OCI-LY1 (cell line): Measurements from ENCODE around the gene SYNDIG1L.

Experiments used
- CTCF ChIP-seq: fragments of 200-600 bp; sonication (generic), shearing (Covaris generic); IDR thresholded peaks from 2 replicates; pipeline ENCODE4 v1.5.1; 2017; ENCODE audit warnings: mild to moderate bottlenecking, antibody characterized with exemption, low read length, moderate library complexity, mixed read lengths
- EZH2 ChIP-seq: fragments of 200-600 bp; sonication (generic), shearing (Covaris generic); IDR thresholded peaks from 2 replicates; pipeline ENCODE4 v1.8.0; 2017; ENCODE audit warnings: borderline replicate concordance, mixed run types, mild to moderate bottlenecking, antibody characterized with exemption, low read length, moderate library complexity, mixed read lengths

DNA sequence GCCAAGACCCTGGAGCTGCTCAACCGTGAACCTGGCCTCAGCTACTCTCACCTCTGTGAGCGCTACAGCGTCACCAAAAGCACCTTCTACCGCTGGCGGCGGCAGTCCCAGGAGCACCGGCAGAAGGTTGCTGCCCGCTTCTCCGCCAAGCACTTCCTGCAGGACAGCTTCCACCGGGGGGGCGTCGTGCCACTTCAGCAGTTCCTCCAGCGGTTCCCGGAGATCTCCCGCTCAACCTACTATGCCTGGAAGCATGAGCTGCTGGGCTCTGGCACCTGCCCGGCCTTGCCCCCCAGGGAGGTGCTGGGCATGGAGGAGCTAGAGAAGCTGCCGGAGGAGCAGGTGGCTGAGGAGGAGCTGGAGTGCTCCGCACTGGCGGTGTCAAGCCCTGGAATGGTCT is 68.4 kb downstream of the SYNDIG1L start:
- no peak for TF ChIP-seq CTCF
- no peak for TF ChIP-seq EZH2
